GM04503 (cell line): ENCODE results near the gene AXIN1.
"Not testable (repeated sequence)": the region's sequence is repeated elsewhere in the genome, so short reads cannot be mapped to it uniquely, and the experiment has no call there.

Experiments used
- DNase-seq: peaks from one replicate; pipeline ENCODE4 v3.0.0-alpha.2; 2012; ENCODE audit warnings: low read depth

AXIN1 gene

DNA sequence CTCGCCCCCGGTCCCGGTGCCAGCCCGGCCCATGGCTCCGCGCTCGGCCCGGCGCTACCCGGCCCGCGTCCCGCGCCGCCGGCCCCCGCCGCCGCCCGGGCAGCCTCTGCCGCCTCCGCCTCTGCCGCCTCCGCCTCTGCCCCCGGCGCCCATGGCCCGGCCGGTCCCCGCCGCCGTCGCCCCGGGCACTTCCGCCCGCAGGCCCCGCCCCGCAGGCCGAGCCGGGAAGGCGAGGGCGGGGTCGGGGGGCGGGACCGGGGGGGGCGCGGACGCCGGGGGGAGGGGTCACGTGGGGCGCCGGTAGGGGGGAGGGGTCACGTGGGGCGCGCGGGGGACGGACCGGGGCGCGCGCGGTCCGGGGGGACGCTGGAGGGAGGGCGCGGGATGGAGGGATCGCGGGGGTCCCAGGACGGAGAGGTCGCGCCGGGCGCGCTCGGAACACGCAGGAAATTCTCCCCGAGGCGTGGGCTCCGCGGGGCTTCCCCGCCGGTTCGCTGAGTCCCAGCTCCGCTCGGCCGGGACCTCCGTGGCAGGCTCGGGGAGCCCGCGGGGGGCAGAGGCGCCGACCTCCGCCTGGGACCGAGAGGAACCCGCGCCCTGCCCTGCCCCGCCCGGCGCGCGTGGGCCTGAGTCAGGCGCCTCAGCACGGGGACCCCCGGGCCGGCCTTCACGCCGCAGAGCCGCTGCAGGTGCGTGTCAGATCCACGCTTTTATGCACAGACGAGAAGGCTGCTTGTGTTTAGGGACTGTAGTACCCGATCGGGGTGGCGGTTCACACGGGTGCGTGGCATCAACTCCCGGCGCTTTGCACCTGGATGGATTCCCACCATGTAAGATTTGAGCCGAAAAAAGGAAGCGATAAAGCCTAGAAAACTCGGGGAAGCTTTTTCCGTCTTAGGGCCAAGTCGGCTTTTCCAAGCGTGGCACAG, 29.5 kb upstream of the AXIN1 start, which contains the start of gene PGAP6:
PGAP6 (minus strand) TSS at position 190 of the 929 bp plus-strand sequence; CDS start at position 33, 157 bp downstream.
- no peak for DNase-seq

DNA sequence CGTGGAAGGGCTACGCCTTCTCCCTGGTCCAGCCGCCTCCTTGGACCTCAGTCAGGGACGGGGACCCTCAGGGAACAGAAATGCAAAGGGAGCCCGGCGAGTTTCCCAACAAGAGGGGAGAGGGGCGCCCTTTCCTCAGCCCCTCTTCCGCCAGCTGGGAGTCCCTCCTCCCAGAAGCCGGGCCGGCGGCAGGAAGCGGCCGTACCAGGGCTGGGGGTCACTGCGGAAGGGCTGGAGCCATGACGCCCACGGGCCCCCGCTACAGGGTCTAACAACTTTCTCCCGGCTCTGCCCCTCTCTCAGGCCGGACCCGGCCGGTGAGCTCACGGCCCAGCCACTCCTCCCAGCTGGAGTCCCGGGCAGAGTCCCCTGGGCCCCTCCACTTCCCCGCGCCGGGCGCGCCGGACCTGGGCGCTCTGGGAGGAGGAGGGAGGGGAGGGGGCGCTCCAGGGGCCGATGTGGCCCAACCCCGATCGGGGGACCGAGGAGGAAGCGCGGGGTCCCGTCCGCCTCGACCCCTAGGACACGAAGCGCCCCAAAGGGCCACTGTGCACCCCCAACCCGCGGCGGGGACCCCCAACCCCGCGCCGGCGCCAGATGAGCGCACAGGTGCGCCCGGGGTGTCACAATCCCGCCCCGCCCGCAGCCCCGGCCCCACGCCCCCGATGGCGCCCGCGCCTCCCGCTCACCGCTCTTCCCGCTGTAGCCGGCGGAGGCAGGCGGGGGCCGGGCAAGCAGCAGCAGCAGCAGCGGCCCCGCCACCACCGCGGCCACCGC, 28.7 kb upstream of the AXIN1 start:
- no peak for DNase-seq

DNA sequence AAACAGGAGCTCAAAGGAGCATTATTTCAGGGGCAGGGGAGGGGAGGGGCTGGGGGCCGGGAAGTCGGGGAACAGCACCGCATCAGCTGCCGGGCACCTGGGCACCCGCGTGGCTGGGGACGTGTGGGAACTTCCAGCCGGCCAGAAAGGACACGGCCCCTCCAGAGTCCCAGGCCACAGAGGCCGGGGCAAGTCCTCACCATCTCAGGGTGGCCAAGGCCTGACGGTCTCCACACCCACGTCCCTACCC, 28.2 kb upstream of the AXIN1 start:
- DNase-seq: no peak

DNA sequence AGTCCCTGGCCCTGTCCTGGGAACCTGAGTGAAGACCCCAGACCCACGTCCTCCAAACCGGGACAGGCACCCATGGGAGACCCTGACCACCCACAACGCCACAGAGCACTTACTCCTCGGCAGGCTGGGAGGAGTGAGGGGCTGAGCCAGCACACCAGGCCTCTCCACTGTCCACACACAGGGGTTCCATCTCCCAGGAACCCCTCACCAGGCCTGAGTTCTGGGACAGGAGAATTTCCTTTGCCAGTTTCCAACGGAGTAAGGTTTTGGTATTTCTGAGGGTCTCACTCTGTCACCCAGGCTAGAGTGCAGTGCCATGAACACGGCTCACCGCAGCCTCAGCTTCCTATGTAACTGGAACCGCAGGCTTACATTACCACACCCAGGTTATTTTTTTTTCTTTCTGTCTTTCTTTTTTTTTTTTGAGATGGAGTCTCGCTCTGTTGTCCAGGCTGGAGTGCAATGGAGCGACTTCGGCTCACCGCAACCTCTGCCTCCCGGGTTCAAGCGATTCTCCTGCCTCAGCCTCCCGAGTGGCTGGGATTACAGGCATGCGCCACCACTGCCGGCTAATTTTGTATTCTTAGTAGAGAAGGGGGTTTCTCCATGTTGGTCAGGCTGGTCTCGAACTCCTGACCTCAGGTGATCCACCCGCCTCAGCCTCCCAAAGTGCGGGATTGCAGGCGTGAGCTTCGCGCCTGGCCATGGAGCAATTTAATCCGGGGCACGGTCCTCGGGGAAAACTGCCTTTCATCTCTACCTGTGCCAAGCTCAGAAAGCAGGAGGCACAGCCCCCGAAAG, 27.6 kb upstream of the AXIN1 start:
- DNase-seq: no peak

DNA sequence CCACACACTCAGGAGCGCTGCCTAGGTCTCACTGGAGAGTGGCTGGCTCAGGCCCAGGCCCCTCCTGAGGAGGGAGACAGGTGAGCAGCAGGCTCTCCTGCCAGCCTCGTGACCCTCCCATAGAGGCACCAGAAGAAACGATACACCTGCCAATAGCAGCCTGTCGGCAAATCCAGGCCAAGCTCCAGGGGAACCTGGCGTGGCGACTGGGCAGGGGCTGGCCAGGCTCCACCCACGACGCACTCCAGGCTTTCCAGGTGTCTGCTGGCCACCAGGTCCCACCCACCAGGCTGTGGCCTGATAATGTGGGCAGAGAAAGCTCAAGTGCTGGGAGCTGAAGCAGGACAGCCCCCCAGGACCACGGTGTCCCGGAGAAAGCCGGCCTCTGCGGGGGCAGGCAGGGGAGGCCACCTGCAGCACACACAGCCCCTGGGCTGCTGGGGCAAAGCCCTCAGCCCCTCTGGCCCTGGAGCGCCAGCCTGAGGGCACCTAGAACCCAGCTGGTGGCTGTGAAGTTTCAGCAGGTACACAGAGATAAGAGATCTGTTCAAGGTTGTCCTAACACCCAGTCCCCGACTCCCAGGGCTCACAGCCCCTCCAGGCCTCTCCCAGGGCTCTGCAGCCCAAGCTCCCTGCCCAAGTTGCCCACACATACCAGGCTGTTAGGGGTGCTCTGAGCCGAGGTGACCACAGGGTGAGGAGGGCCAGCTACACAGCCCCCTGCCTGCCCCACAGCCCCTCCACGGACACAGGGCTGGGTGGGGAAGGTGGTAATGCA, 26.8 kb upstream of the AXIN1 start:
- no peak for DNase-seq

DNA sequence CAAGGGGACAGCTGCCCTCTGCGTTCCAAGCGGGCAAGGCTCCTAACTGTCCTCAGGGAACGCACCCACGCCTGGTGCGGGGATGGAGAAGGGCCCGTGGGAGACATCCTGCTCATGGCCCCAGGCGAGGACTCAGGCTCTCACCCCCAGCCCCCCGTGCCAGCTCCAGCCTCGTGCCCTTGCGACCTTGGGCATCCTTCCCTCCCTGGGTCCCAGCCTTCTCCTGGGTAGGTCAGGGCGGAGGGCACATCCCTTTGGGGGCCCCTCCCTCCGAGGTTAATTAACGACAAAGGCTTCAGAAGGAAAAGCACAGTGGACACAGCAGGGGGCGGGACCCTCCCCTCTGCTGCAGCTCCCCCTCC, 26.3 kb upstream of the AXIN1 start:
- DNase-seq: no peak

DNA sequence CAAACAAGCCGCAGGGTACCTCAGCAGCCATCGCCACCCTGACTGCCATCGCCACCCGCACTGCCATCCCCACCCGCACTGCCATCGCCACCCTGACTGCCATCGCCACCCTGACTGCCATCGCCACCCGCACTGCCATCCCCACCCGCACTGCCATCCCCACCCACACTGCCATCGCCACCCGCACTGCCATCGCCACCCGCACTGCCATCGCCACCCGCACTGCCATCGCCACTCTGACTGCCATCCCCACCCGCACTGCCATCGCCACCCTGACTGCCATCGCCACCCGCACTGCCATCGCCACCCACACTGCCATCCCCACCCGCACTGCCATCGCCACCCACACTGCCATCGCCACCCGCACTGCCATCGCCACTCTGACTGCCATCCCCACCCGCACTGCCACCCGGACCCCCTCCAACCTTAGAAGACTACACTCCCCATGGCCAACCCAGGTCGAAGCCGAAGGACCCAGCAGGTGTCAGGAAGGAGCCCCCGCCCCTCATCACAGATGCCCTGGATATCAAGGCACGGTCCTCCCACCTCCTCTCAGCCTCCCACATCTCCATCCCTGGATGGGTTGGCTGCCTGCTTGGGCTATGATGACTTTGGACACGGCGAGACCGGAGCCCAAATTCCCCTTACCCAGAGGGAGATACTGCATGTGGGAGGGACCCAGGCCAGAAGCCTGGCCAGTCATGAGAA, 25.7 kb upstream of the AXIN1 start:
- not testable (repeated sequence) for DNase-seq

DNA sequence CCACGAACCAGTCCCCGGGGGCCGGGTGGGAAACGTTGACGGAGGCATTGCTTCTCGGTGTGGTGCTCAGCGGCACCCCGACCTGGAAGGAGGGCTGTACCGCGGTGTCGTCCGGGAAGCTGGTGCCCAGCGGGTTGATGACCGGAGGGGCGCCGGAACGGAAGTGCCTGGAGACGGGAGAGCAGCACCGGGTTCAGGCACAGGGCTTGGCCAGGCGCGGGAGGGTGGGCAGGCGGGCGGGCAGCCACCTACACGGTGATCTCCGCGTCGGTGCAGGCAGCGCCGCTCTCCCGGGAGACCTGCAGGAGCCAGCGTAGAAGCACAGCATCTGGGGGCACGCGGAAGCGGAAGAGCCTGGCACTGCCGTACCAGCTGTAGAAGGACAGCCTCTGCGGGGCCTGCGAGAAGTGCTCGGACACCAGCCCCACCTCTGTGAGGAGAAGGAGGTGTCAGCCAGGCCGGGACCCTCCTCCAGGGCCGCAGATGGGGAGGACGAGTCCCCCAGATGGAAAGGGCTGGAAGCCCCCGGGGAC, 25.0 kb upstream of the AXIN1 start:
- DNase-seq: no peak

DNA sequence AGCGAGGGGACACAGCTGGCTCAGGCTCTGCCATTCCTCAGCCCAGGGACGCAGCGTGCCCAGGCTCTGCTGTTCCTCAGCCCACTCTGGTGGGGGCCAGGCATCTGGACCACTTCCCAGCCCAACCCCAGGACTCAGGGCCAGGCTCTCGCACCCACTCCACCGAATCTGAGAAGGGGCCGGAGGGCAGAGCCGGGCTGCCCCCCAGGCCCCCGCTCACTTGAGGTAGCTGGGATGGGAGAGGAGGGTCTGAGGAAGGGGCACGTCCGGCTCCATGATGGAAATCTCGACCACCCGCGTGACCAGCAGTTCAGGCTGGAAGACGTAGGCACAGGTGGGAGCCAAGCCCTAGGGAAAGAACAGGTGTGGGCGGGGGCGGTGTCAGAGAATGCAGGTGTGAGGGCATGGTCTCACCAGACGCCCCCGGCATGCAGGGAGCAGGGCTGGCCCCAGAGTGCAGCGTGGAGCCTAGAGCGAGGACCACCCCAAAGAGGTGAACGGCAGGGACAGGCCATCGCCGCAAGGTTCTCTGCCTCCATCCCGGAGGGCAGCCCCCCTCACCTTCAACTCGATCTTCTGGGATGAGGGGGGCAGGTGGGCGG, 24.4 kb upstream of the AXIN1 start:
- DNase-seq: no peak

DNA sequence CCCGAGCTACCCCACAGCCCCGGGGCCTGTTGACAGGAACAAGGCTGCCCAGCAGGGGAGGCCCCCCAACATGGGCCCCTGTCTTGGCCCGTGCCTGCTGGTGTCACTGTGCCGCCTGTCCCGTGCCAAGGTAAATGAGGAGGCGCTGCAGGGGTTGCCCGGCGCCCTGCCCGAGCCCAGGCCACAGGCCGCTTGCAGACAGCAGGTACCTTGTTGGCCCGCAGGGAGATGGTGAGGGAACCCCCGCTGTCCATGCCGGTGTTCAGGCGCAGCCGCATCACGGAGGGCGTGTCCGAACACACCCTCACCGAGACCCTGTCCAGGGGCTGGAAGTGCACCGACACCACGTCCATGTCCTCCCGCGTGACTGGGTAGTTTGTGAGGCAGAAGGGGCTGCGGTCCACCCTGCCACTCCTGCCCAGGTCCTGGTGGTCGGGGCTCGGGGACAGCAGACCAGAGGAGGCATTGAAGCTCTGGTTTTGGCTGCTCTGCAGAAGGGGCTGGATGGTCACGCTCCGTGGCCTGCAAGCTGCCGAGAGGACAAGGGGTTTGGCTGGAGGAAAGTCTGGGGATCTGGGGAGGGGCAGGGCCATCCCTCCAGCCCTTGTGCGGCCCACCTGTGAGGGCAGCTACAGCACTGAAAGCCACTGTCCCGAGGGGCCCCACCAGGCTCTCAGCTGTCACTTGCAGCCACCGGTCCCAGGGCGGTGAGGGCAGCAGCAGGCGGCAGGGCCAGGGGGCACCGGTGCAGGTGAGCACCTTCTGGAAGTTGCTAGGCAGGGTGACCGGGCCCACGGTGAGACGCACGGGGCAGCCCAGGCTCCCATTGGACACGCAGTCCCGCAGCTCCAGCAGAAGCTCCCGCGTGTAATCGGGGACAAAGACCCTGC, 23.6 kb upstream of the AXIN1 start:
- no peak for DNase-seq

DNA sequence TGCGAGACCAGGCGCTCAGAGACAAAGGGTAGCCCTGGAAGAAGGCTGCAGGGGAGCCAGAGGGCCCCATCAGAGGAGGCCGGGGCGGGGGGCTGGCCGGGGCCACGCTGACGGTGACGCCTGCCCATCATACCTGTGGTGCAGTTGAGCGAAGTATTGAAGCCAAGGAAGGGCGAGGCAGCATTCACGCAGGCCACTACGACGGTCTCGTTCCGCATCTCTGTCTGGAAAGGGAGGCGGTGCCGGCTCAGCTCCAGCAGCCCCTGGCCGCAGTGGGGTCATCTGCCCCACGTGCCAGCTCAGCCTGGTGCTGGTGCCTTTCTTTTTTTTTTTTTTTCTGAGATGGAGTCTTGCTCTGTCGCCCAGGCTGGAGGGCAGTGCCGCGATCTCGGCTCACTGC, 22.7 kb upstream of the AXIN1 start:
- no peak for DNase-seq

DNA sequence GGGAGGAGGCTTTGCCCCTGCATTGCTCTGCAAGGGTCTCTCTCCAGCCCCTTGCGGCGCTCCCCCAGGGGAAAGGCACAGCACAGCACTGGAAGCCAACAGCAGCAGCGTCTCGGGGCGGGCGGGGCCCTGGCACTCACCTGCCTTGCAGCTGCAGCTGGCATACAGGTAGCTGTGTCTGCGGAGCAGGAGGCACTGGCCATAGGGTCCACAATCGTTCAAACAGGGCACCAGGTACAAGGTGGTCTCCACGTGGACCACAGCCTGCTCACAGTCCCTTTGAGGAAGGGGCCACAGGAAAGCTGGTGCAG, 22.0 kb upstream of the AXIN1 start:
- DNase-seq: no peak

DNA sequence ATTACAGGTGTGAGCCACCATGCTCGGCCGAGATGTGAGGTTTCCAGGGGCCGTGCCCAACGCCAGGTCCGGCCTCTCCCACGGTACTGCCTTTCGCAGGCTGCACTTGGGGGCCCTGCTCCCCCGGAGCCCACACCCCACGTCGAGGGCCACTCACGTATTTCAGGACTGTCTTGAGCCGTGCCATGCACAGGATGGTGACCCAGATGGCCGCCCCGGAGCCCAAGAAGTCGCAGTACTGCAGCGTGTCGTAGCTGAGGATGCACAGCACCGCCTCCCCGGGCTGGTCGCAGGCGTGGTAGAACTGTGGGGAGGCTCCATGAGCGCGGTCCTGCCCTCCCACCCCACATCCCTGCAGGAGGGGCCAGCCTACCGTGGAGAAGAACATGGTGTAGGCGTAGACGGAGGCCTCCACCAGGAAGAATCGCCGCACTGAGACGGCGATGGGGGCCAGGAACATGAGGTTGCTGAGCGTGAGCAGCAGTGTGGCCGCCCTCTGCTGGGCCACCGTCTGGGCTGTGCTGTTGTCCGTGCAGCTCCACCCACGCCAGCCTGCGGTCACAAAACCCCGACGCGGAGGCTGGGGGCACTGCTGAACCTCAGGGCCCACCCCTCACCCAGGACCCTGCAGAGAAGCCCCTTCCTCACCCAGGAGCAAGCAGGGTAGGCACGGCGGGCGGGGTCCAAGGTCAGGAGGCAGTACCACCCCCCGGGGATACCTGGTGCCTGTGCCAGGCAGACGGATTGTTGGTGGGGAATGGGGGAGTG, 21.5 kb upstream of the AXIN1 start:
- no peak for DNase-seq

DNA sequence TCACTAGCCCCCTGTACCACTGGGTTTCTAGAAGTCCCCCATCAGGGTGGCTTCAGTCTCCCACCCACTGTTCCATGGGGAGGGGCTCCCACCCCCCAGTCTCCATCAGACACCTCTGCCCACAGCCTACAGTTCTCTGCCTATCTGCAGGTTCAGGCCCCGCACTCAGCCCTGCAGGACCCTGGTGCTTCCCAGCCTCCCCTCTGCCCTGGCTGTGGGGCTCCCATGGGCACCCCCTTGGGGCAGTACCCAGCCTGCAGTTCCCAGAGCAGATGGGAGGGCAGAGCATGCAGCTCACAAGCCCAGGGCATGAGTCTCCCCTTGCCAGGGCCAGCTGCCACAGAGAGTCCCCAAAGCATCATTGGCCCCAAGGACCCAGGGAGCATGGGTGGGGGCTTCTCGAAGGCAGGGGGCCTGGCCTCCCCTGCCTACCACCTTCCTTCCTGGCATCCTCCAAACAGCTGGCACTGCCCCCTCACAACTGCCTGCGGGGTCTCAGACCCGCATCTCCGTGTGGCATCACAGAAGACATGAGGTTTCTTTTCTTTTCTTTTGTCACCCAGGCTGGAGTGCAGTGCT, 20.6 kb upstream of the AXIN1 start:
- DNase-seq: no peak

DNA sequence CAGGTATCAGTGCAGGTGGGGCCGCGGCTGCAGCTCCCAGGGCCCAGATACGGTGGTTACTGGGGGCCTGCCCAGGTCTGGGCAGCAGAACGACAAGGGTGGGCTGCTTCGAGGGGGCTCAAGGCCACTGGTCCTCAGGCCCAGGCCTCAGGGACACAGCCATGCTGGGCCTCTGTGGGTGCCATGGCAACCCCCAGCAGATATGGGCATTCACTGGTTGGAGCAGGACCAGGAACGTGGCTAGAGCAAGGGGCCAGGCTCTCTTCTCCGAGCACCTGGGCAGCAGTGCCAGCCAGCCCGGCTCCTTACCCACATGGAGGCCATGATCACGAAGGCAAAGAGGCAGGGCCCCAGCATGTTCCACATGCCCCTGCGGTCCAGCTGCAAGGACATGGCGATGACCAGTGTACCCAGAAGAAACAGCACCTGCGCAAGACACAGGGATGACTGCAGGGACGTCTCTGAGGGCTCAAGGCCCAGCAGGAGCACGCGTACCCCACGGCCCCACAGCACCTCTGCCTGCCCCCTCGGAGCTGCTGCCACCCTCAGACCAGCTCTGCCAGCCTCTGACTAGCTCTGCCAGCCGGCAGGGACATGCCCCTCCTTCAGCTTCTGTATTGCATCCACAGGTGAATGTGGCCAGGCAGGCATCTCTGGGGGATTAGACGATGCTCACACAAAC, 19.9 kb upstream of the AXIN1 start:
- no peak for DNase-seq

DNA sequence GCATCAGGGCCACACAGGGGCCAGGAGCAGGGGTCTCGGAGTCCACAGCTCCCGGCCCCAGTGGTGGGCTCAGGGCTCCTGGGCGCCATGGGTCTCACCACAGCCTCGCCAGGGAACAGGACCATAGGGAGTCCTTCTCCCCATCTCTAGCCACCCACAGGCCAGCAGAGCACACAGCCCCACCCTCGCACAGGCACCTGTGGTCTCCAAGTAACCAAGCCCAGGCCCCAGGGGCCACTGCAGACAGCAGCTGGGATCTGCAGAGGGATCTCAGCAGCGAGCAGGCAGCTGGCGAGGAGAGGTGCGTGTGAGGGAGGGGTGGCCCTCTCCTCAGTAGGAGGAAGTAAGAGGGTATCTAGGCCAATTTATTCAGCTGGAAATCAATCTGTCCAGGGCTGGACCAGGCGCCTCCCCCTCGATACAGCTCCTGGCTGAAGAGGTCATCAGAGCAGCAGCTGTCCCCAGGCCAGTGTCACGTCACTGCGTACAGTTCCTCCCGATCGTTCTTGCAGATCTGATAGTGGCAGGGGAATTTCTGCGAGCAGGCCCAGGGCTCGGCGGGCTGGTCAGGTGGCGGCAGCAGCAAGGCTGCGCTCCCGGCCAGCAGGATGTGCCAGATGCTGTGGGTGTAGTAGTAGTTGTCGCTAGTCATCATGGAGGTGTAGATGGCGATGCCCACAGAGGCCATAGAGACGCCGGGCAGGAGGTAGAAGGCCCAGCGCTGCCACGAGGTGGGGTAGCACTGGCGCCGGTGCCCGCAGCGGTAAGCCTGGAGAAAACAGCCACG, 19.2 kb upstream of the AXIN1 start:
- no peak for DNase-seq

DNA sequence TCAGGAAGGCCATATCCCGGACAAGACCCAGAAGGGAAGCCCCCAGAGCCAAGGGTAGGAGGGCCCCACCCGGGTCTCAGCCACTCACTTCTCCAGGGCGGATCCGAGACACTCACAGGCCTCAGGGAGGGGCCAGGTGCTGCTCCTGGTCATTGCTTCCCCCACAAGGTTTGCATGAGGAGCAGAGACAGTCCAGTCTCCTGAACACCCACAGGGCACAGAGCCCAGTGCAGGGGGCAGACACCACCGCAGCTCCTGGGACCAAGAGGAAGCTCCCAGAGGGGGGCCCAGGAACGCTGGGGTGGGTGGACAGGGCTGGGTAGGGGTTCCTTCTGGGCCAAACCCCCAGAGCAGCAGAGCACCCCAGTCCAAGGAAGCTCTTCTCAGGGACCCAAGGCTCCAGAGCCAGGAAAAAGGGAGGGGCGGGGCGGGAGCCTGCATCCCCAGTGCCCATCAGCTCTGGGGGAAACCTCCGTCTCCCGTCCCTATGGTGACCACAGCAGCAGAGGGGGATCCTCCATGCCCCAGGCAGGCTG, 18.5 kb upstream of the AXIN1 start:
- no peak for DNase-seq
